SKM-1 treated with dmso at 0.1 percent for 144 hours (cell line): ENCODE measurements around the gene ETDC.

Experiments used
- DNase-seq: peaks from one replicate; lab custom pipeline; 2025; ENCODE audit not compliant: unreplicated experiment; lab: John Stamatoyannopoulos, UW

The ETDC gene

DNA sequence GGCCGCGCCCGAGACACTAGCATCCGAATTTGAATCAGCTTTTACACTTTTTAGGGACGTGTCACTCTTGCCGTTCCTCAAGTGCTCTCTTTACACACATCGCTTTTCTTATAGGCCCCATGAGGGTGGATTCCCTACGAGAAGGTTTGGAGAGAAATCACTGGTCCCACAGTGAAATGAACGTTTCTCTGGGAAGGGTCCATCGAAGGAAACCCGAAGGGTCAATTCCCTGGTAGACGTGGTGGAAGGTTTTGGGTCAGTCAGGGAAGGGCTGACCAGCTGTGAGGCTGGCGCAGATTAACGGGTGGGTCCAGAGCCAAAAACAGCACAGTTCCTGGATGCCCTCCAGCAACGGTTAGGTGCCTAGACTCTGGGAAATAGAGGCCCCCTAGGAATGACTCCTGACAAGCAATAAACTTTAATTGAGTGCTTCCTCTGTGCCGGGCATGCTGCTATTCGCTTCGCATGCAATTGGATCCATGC is 35.9 kb downstream of the ETDC start:
- DNase-seq: no peak

- peak; percentile 2 for DNase-seq
Observed at GRCh38 chrX:135346975-135347374, 37.7 kb downstream of the ETDC start.

- DNase-seq: peak; percentile 0
Observed at GRCh38 chrX:135347381-135348016, 38.2 kb downstream of the ETDC start.

DNA sequence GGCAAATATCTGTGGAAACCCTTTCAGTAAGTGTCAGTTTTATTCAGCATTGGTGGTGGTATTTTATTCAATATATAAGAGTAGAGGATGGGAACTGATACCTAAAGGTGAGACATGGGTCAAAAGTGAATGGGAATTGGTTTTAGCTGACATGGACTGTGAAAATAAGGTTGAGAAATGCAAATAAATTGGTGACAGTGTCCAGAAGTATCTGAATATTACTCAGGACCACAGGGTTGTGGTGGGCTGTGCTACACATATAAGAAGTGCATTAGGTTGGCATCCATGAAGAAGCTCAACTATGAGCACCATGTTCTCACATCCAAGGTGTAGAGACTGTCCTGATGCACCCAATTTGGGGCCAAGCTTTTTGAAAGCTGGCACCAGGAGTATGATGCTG is 45.0 kb downstream of the ETDC start:
- no peak for DNase-seq
